HepG2 (cell line): ENCODE results near the gene ZBTB1. TPM values are rescaled to one million over a fixed set of nuclear protein-coding genes. Genes with fewer than 3 reads are reported as not detected.

Experiments
- CENPX ChIP-seq: sonication (generic); formaldehyde crosslinking; IDR thresholded peaks from 2 replicates; pipeline ENCODE4 v1.9.0; 2021; ENCODE audit warnings: mild to moderate bottlenecking, missing genetic modification reagents, moderate library complexity
- DMAP1 ChIP-seq: IDR thresholded peaks from 2 replicates; pipeline ENCODE4 v1.6.1; 2016
- ERF ChIP-seq: IDR thresholded peaks from 2 replicates; pipeline ENCODE4 v1.6.1; 2018; ENCODE audit warnings: missing biosample characterization, missing genetic modification reagents
- FOXK1 ChIP-seq: sonication (generic); formaldehyde crosslinking; IDR thresholded peaks from 2 replicates; pipeline ENCODE4 v1.4.0; 2020; ENCODE audit warnings: low read depth, missing genetic modification reagents, borderline replicate concordance
- GTF2F1 ChIP-seq: fragments of 150-350 bp; IDR thresholded peaks from 2 replicates; pipeline ENCODE4 v1.6.1; 2014; ENCODE audit warnings: low read length
- HNRNPUL1 ChIP-seq: fragments of 200-400 bp; formaldehyde crosslinking; IDR thresholded peaks from 2 replicates; pipeline ENCODE4 v1.6.1; 2017; ENCODE audit warnings: low read depth, mild to moderate bottlenecking, low read length, moderate library complexity
- HOXD1 ChIP-seq: sonication (generic); formaldehyde crosslinking; IDR thresholded peaks from 2 replicates; pipeline ENCODE4 v1.5.0; 2020; ENCODE audit warnings: missing genetic modification reagents
- KLF6 ChIP-seq: IDR thresholded peaks from 2 replicates; pipeline ENCODE4 v1.8.0; 2016; ENCODE audit warnings: missing biosample characterization, missing genetic modification reagents
- MEF2D ChIP-seq: sonication (generic); formaldehyde crosslinking; IDR thresholded peaks from 2 replicates; pipeline ENCODE4 v1.5.1; 2020; ENCODE audit warnings: mild to moderate bottlenecking, missing genetic modification reagents
- PCBP2 ChIP-seq: fragments of 200-400 bp; formaldehyde crosslinking; optimal IDR thresholded peaks from 2 replicates; pipeline ENCODE3; 2018; ENCODE audit warnings: low read length, low read depth; ENCODE audit not compliant: poor library complexity, severe bottlenecking
- PTBP1 ChIP-seq: fragments of 200-400 bp; formaldehyde crosslinking; IDR thresholded peaks from 2 replicates; pipeline ENCODE4 v1.6.1; 2018; ENCODE audit warnings: low read length, low read depth; ENCODE audit not compliant: poor library complexity, severe bottlenecking
- YEATS4 ChIP-seq: sonication (generic); formaldehyde crosslinking; IDR thresholded peaks from 2 replicates; pipeline ENCODE4 v1.4.0; 2020; ENCODE audit warnings: missing genetic modification reagents, borderline replicate concordance
- ZBTB7B ChIP-seq: sonication (generic); formaldehyde crosslinking; IDR thresholded peaks from 2 replicates; pipeline ENCODE4 v1.4.0; 2020; ENCODE audit warnings: missing genetic modification reagents
- ZNF225 ChIP-seq: sonication (generic); formaldehyde crosslinking; IDR thresholded peaks from 2 replicates; pipeline ENCODE4 v1.4.0; 2020; ENCODE audit warnings: mild to moderate bottlenecking, missing genetic modification reagents
- ZNF251 ChIP-seq: sonication (generic); formaldehyde crosslinking; IDR thresholded peaks from 2 replicates; pipeline ENCODE4 v1.9.0; 2021; ENCODE audit warnings: mild to moderate bottlenecking, missing genetic modification reagents
- ZNF543 ChIP-seq: sonication (generic); formaldehyde crosslinking; IDR thresholded peaks from 2 replicates; pipeline ENCODE4 v1.4.0; 2020; ENCODE audit warnings: mild to moderate bottlenecking, missing genetic modification reagents
- ZSCAN20 ChIP-seq: sonication (generic); formaldehyde crosslinking; IDR thresholded peaks from 2 replicates; pipeline ENCODE4 v1.4.0; 2020; ENCODE audit warnings: missing genetic modification reagents, mild to moderate bottlenecking, borderline replicate concordance
- polyA plus RNA-seq, 8 experiments: library from polyadenylated mRNA; depleted of rRNA in 3 of 8; stranded (reverse) in 7 of 8; unstranded in 1 of 8; fragments of >200 nt; fragmentation: Illumina TruSeq in 4 of 8; extraction: Trizol in 4 of 8; gene quantifications; 2 replicates each; pipeline versions ENCODE4 v1.2.1 to v1.2.3, GENCODE V29; 2011 to 2016; ENCODE audit warnings: low read depth in 4 of 8, missing spikeins in 1 of 8, mixed read lengths in 1 of 8; ENCODE audit not compliant: insufficient read depth in 1 of 8
- total RNA-seq, 5 experiments: library from RNA; depleted of rRNA; stranded (reverse); fragments of >200 nt; fragmentation: Illumina TruSeq; extraction: Trizol; gene quantifications; 2 replicates each; pipeline ENCODE4 v1.2.3, GENCODE V29; 2016; ENCODE audit warnings: low read depth in 1 of 5
- TF ChIP-seq, protein P1 (sequence below): sonication (generic); formaldehyde crosslinking; IDR thresholded peaks from 2 replicates; pipeline ENCODE4 v1.8.1; 2023; ENCODE audit warnings: mild to moderate bottlenecking, moderate library complexity, missing genetic modification reagents
- TF ChIP-seq, protein P2 (sequence below): sonication (generic); formaldehyde crosslinking; IDR thresholded peaks from 2 replicates; pipeline ENCODE4 v1.9.0; 2021; ENCODE audit warnings: missing genetic modification reagents, mild to moderate bottlenecking, borderline replicate concordance
- TF ChIP-seq, protein P3 (sequence below): sonication (generic); IDR thresholded peaks from 2 replicates; pipeline ENCODE4 v1.6.1; 2016; ENCODE audit warnings: low read depth, borderline replicate concordance
- TF ChIP-seq, protein P4 (sequence below): sonication (generic); formaldehyde crosslinking; conservative IDR thresholded peaks from 2 replicates; pipeline ENCODE4 v1.4.0; 2020; ENCODE audit warnings: mild to moderate bottlenecking, missing genetic modification reagents, moderate library complexity

ZBTB1 gene
- total and polyA plus RNA-seq, 2 of the 13 experiments (the other 11 are each of a cell fraction or from before 2014, with no cell fraction given), result 18.8 to 22.6 TPM

- TF ChIP-seq, protein P1, sequence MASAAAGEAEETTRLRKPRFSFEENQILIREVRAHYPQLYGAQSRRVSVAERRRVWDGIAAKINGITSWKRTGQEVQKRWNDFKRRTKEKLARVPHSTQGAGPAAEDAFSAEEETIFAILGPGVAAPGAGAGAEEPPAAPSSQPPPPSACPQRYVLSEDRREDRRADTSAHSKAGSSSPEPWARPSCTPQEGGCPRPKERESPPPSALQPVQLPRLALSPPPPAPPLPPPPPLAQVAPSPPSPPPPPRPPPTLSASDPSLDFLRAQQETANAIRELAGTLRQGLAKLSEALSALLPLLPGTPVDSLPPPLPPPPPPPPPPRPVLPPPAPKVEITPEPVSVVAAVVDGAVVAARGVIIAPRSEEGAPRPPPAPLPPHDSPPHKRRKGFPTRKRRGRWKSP, result no peak
- no peak; the same call in 1 of the 2 replicates for TF ChIP-seq ZNF251 (CRISPR knock-in tag)
- TF ChIP-seq FOXK1 (CRISPR knock-in tag), result no peak
- no peak for TF ChIP-seq HNRNPUL1
- TF ChIP-seq, protein P2, sequence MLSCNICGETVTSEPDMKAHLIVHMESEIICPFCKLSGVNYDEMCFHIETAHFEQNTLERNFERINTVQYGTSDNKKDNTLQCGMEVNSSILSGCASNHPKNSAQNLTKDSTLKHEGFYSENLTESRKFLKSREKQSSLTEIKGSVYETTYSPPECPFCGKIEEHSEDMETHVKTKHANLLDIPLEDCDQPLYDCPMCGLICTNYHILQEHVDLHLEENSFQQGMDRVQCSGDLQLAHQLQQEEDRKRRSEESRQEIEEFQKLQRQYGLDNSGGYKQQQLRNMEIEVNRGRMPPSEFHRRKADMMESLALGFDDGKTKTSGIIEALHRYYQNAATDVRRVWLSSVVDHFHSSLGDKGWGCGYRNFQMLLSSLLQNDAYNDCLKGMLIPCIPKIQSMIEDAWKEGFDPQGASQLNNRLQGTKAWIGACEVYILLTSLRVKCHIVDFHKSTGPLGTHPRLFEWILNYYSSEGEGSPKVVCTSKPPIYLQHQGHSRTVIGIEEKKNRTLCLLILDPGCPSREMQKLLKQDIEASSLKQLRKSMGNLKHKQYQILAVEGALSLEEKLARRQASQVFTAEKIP, result no peak
- peak; percentile 36; the same call in 1 of the 2 replicates for TF ChIP-seq YEATS4 (CRISPR knock-in tag)
- TF ChIP-seq ERF (CRISPR knock-in tag), result 0 out of 2 replicates have a peak, but pooled peaks have one; percentile 35
- 0 out of 2 replicates have a peak, but pooled peaks have one; percentile 33 for TF ChIP-seq ZNF543 (CRISPR knock-in tag)
- TF ChIP-seq ZNF225 (CRISPR knock-in tag), result no peak
- TF ChIP-seq MEF2D (CRISPR knock-in tag), result 0 out of 2 replicates have a peak, but pooled peaks have one; percentile 41
- no peak for TF ChIP-seq PCBP2
- no peak for TF ChIP-seq ZBTB7B (CRISPR knock-in tag)
- no peak for TF ChIP-seq GTF2F1
- TF ChIP-seq, protein P3, sequence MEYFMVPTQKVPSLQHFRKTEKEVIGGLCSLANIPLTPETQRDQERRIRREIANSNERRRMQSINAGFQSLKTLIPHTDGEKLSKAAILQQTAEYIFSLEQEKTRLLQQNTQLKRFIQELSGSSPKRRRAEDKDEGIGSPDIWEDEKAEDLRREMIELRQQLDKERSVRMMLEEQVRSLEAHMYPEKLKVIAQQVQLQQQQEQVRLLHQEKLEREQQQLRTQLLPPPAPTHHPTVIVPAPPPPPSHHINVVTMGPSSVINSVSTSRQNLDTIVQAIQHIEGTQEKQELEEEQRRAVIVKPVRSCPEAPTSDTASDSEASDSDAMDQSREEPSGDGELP, result peak; percentile 47; the same call in 1 of the 2 replicates
- no peak for TF ChIP-seq KLF6 (CRISPR knock-in tag)
- no peak for TF ChIP-seq DMAP1 (CRISPR knock-in tag)
- TF ChIP-seq, protein P4, sequence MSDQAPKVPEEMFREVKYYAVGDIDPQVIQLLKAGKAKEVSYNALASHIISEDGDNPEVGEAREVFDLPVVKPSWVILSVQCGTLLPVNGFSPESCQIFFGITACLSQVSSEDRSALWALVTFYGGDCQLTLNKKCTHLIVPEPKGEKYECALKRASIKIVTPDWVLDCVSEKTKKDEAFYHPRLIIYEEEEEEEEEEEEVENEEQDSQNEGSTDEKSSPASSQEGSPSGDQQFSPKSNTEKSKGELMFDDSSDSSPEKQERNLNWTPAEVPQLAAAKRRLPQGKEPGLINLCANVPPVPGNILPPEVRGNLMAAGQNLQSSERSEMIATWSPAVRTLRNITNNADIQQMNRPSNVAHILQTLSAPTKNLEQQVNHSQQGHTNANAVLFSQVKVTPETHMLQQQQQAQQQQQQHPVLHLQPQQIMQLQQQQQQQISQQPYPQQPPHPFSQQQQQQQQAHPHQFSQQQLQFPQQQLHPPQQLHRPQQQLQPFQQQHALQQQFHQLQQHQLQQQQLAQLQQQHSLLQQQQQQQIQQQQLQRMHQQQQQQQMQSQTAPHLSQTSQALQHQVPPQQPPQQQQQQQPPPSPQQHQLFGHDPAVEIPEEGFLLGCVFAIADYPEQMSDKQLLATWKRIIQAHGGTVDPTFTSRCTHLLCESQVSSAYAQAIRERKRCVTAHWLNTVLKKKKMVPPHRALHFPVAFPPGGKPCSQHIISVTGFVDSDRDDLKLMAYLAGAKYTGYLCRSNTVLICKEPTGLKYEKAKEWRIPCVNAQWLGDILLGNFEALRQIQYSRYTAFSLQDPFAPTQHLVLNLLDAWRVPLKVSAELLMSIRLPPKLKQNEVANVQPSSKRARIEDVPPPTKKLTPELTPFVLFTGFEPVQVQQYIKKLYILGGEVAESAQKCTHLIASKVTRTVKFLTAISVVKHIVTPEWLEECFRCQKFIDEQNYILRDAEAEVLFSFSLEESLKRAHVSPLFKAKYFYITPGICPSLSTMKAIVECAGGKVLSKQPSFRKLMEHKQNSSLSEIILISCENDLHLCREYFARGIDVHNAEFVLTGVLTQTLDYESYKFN (CRISPR knock-in tag), result 0 out of 2 replicates have a peak, but pooled peaks have one; percentile 34
- no peak for TF ChIP-seq CENPX
- no peak for TF ChIP-seq ZSCAN20 (CRISPR knock-in tag)
- TF ChIP-seq PTBP1, result no peak
- no peak for TF ChIP-seq HOXD1 (CRISPR knock-in tag)
These were observed 35.9 kb downstream of the ZBTB1 start, which contains the start of gene HSPA2 (continued) for GRCh38 chr14:64540208-64541202.
